DMS153 treated with DMSO at 0.1 percent for 48 hours (cell line): ENCODE data around the gene MERTK.

ENCODE experiments used
- DNase-seq: peaks from one replicate; lab custom pipeline; 2025; ENCODE audit not compliant: unreplicated experiment; lab: John Stamatoyannopoulos, UW

MERTK gene

GRCh38 chr2:111975053-111975552 lies 76.7 kb downstream of the MERTK start:
- DNase-seq: no peak

- DNase-seq: no peak
Measured at GRCh38 chr2:111975819-111976218, 77.4 kb downstream of the MERTK start.

GRCh38 chr2:111977240-111977639 lies 78.8 kb downstream of the MERTK start:
- DNase-seq: no peak

- DNase-seq: no peak
Measured at GRCh38 chr2:111978452-111979170, 80.2 kb downstream of the MERTK start.

GRCh38 chr2:111981666-111982065 lies 83.3 kb downstream of the MERTK start:
- no peak for DNase-seq

- DNase-seq: no peak
Measured at GRCh38 chr2:111982822-111983221, 84.4 kb downstream of the MERTK start.

GRCh38 chr2:111983478-111984212 lies 85.2 kb downstream of the MERTK start:
- DNase-seq: no peak

GRCh38 chr2:111984213-111984604 lies 85.8 kb downstream of the MERTK start:
- DNase-seq: no peak

GRCh38 chr2:111985514-111985913 lies 87.1 kb downstream of the MERTK start:
- DNase-seq: no peak

- DNase-seq: no peak
Measured at GRCh38 chr2:111986116-111986900, 87.9 kb downstream of the MERTK start.

GRCh38 chr2:111990375-111990774 lies 92.0 kb downstream of the MERTK start:
- DNase-seq: no peak

- no peak for DNase-seq
Measured at GRCh38 chr2:111990856-111991255, 92.4 kb downstream of the MERTK start.

GRCh38 chr2:111994042-111994441 lies 95.6 kb downstream of the MERTK start:
- no peak for DNase-seq

GRCh38 chr2:111995148-111995547 lies 96.7 kb downstream of the MERTK start:
- no peak for DNase-seq

GRCh38 chr2:111999809-112000208 lies 101.4 kb downstream of the MERTK start:
- no peak for DNase-seq

GRCh38 chr2:112000399-112001135 lies 102.2 kb downstream of the MERTK start:
- no peak for DNase-seq

- DNase-seq: no peak
Measured at GRCh38 chr2:112001136-112001715, 102.8 kb downstream of the MERTK start.

- no peak for DNase-seq
Measured at GRCh38 chr2:112001942-112002341, 103.5 kb downstream of the MERTK start.

GRCh38 chr2:112003576-112004252 lies 105.3 kb downstream of the MERTK start:
- DNase-seq: no peak

GRCh38 chr2:112004253-112004645 lies 105.8 kb downstream of the MERTK start:
- DNase-seq: no peak
